Measurements from ENCODE around the gene CALCOCO2. TPM values are rescaled to one million over a fixed set of nuclear protein-coding genes. Genes with fewer than 3 reads are reported as not detected.

Gene CALCOCO2
- total RNA-seq: 19.5 and 53.8 TPM in 2 replicates

GRCh38 chr17:48830840-48831548, at the start of gene CALCOCO2:
Gene CALCOCO2 (plus strand): TSS chr17:48831035. CDS start chr17:48841708, 10,673 bp downstream.

DNA sequence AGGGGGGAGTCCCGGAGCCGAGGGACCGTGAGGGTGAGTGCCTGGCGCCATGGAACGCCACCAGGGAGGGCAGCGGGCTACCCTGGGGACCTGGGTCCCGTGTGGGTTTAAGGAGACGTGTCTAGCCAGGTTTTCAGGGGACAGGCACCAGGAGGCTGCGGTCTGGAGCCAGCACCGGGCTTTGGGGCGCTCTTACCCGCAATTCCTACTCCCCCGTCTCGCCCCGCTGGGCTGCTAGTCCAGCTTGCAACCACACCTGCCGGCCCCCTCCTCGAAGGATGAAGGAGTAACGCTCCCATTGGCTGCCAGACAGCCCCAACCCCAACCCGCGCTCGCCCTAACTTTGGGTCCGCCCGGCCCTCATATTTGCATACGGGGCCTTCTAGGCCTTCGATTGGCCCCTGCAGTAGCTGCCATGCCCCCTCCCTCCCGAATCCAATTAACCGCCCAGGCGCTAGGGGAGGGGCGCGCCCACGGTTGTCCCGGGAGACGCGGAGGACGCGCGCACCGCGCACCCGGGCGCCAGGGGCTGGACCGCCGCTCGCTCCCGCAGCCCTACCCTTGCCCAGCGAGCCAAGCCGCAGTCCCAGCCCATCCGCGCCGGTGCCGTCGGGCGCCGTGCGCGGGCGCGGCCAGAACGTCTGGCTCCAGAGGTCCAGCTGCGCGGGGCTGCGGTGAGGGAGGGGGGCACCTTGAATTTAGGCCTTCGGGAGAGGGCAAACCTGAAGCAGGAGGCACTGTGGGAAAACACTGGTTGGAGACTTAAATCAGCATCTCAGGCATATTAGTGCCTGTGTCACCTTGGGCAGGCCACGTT, 13.9 kb upstream of the CALCOCO2 start, which contains the start of gene TTLL6:
TTLL6 (minus strand) TSS at position 456 of the 817 bp plus-strand sequence; CDS start at position 299, 157 bp downstream.

DNA sequence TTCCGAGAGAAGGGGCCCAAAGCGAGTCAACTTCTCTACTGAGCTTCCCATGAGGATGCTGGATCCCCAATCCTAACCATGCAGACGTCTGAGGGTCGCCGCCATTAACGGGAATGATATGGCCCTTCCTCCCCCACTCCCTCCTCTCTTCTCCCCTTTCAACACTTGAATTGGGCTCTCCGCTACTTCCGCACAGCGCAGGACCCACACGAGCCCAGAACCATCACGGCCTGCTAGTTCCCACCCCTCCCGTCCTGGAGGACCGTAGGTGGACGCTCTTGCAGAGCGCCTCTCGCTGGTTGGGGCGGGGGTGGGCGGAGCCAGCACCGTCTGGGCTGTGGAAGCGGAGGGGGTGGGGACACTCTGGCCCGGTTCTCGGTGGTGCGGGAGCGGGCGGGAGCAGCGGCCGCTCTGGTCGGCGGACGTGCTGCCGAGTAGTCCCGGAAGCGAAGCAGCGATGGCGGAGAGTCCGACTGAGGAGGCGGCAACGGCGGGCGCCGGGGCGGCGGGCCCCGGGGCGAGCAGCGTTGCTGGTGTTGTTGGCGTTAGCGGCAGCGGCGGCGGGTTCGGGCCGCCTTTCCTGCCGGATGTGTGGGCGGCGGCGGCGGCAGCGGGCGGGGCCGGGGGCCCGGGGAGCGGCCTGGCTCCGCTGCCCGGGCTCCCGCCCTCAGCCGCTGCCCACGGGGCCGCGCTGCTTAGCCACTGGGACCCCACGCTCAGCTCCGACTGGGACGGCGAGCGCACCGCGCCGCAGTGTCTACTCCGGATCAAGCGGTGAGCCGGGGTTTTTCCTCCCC, 77.4 kb downstream of the CALCOCO2 start, which contains the start of gene UBE2Z:
UBE2Z (plus strand) TSS at position 361 of the 797 bp plus-strand sequence; CDS start at position 458, 97 bp downstream.

Other genes with a start within 250 kb of the CALCOCO2 start
- gene HOXB3, start 240.8 kb upstream of the CALCOCO2 start, total RNA-seq: 5.8 and 11.2 TPM in 2 replicates
- gene HOXB5, start 237.3 kb upstream of the CALCOCO2 start, total RNA-seq: under 0.01 and 0.61 TPM in 2 replicates
- gene HOXB6, start 226.0 kb upstream of the CALCOCO2 start, total RNA-seq: 6.2 and 12.9 TPM in 2 replicates
- 8.4 and 13.8 TPM in 2 replicates for gene HOXB7, start 220.0 kb upstream of the CALCOCO2 start, total RNA-seq
- 2.0 and 3.6 TPM in 2 replicates for gene HOXB8, start 215.7 kb upstream of the CALCOCO2 start, total RNA-seq
- gene HOXB9, start 204.7 kb upstream of the CALCOCO2 start, total RNA-seq: 0.32 and 0.76 TPM in 2 replicates
- not detected in 2 replicates for gene PRAC1, start 108.5 kb upstream of the CALCOCO2 start, total RNA-seq
- gene PRAC2, start 107.8 kb upstream of the CALCOCO2 start, total RNA-seq: not detected in 2 replicates
- not detected in 2 replicates for gene HOXB13, start 102.3 kb upstream of the CALCOCO2 start, total RNA-seq
- not detected in 2 replicates for gene TTLL6, start 13.8 kb upstream of the CALCOCO2 start, total RNA-seq
- 65.4 and 65.6 TPM in 2 replicates for gene ATP5MC1, start 61.8 kb downstream of the CALCOCO2 start, total RNA-seq
- gene UBE2Z, start 77.4 kb downstream of the CALCOCO2 start, total RNA-seq: 48.2 and 53.9 TPM in 2 replicates
- 159 and 177 TPM in 2 replicates for gene SNF8, start 113.8 kb downstream of the CALCOCO2 start, total RNA-seq
- gene GIP, start 137.6 kb downstream of the CALCOCO2 start, total RNA-seq: not detected in 2 replicates
- 9.4 and 10.0 TPM in 2 replicates for gene IGF2BP1, start 166.3 kb downstream of the CALCOCO2 start, total RNA-seq

Data from epithelial cell of umbilical artery (primary cell).